HepG2 (cell line): ENCODE data around the gene PCBP1. TPM values are rescaled to one million over a fixed set of nuclear protein-coding genes. Genes with fewer than 3 reads are reported as not detected.

ENCODE experiments used
- AHR ChIP-seq: IDR thresholded peaks from 2 replicates; pipeline ENCODE4 v1.6.1; 2018; ENCODE audit warnings: missing genetic modification reagents, missing compliant biosample characterization
- ATF5 ChIP-seq: sonication (generic); formaldehyde crosslinking; IDR thresholded peaks from 2 replicates; pipeline ENCODE4 v1.4.0; 2020; ENCODE audit warnings: mild to moderate bottlenecking, low read depth, missing genetic modification reagents
- CBX5 ChIP-seq: sonication (generic); formaldehyde crosslinking; IDR thresholded peaks from 2 replicates; pipeline ENCODE4 v1.4.0; 2020; ENCODE audit warnings: missing genetic modification reagents, borderline replicate concordance
- HDAC1 ChIP-seq: sonication (generic); formaldehyde crosslinking; IDR thresholded peaks from 2 replicates; pipeline ENCODE4 v1.5.1; 2020; ENCODE audit warnings: mild to moderate bottlenecking, missing genetic modification reagents
- HMGXB4 ChIP-seq, 2 experiments: sonication (generic) in 1 of 2; formaldehyde crosslinking in 1 of 2; IDR thresholded peaks; 2 replicates each; pipeline versions ENCODE4 v1.4.0 to v1.6.1; 2018 to 2020; ENCODE audit warnings: missing genetic modification reagents in 2 of 2, borderline replicate concordance in 1 of 2, low read depth in 1 of 2, mild to moderate bottlenecking in 1 of 2, missing biosample characterization in 1 of 2
- MYPOP ChIP-seq: sonication (generic); formaldehyde crosslinking; IDR thresholded peaks from 2 replicates; pipeline ENCODE4 v1.8.1; 2023; ENCODE audit warnings: mild to moderate bottlenecking, moderate library complexity, missing genetic modification reagents
- NKX3-1 ChIP-seq: sonication (generic); formaldehyde crosslinking; IDR thresholded peaks from 2 replicates; pipeline ENCODE4 v1.5.0; 2020; ENCODE audit warnings: missing genetic modification reagents
- NR1H2 ChIP-seq: sonication (generic); formaldehyde crosslinking; IDR thresholded peaks from 2 replicates; pipeline ENCODE4 v1.8.1; 2022; ENCODE audit warnings: low read depth, missing genetic modification reagents, borderline replicate concordance
- POLR2A ChIP-seq, 2 experiments: IDR thresholded peaks; 2 replicates each; pipeline ENCODE4 v1.6.1; 2011; ENCODE audit warnings: low read depth in 2 of 2, low read length in 2 of 2, mild to moderate bottlenecking in 1 of 2, moderate library complexity in 1 of 2; ENCODE audit not compliant: insufficient read depth in 1 of 2
- RXRB ChIP-seq: IDR thresholded peaks from 2 replicates; pipeline ENCODE4 v1.6.1; 2016; ENCODE audit warnings: borderline replicate concordance, missing genetic modification reagents, missing compliant biosample characterization
- SALL1 ChIP-seq: sonication (generic); formaldehyde crosslinking; IDR thresholded peaks from 2 replicates; pipeline ENCODE4 v1.8.0; 2022; ENCODE audit warnings: mild to moderate bottlenecking, missing genetic modification reagents
- SP4 ChIP-seq: sonication (generic); formaldehyde crosslinking; IDR thresholded peaks from 2 replicates; pipeline ENCODE4 v1.8.1; 2023; ENCODE audit warnings: mild to moderate bottlenecking, missing genetic modification reagents
- XBP1 ChIP-seq: sonication (generic); formaldehyde crosslinking; IDR thresholded peaks from 2 replicates; pipeline ENCODE4 v1.5.0; 2020; ENCODE audit warnings: missing genetic modification reagents
- ZBTB20 ChIP-seq: sonication (generic); formaldehyde crosslinking; IDR thresholded peaks from 2 replicates; pipeline ENCODE4 v1.8.1; 2023; ENCODE audit warnings: missing genetic modification reagents, low read depth, mild to moderate bottlenecking, borderline replicate concordance
- ZBTB33 ChIP-seq: sonication (generic); formaldehyde crosslinking; IDR thresholded peaks from 2 replicates; pipeline ENCODE4 v1.4.0; 2020; ENCODE audit warnings: missing genetic modification reagents
- ZBTB43 ChIP-seq: sonication (generic); formaldehyde crosslinking; conservative IDR thresholded peaks from 2 replicates; pipeline ENCODE4 v1.4.0; 2020; ENCODE audit warnings: missing genetic modification reagents
- ZNF17 ChIP-seq: sonication (generic); formaldehyde crosslinking; IDR thresholded peaks from 2 replicates; pipeline ENCODE4 v1.5.0; 2020; ENCODE audit warnings: mild to moderate bottlenecking, missing genetic modification reagents
- ZNF292 ChIP-seq: sonication (generic); formaldehyde crosslinking; IDR thresholded peaks from 2 replicates; pipeline ENCODE4 v1.8.1; 2022; ENCODE audit warnings: mild to moderate bottlenecking, low read depth, missing genetic modification reagents, borderline replicate concordance
- ZNF644 ChIP-seq: IDR thresholded peaks from 2 replicates; pipeline ENCODE4 v1.6.1; 2016; ENCODE audit warnings: low read depth
- ZNF737 ChIP-seq: sonication (generic); formaldehyde crosslinking; IDR thresholded peaks from 2 replicates; pipeline ENCODE4 v1.5.0; 2020; ENCODE audit warnings: missing genetic modification reagents, mild to moderate bottlenecking, borderline replicate concordance
- polyA plus RNA-seq, 8 experiments: library from polyadenylated mRNA; depleted of rRNA in 3 of 8; stranded (reverse) in 7 of 8; unstranded in 1 of 8; fragments of >200 nt; fragmentation: Illumina TruSeq in 4 of 8; extraction: Trizol in 4 of 8; gene quantifications; 2 replicates each; pipeline versions ENCODE4 v1.2.1 to v1.2.3, GENCODE V29; 2011 to 2016; ENCODE audit warnings: low read depth in 4 of 8, missing spikeins in 1 of 8, mixed read lengths in 1 of 8; ENCODE audit not compliant: insufficient read depth in 1 of 8
- total RNA-seq, 5 experiments: library from RNA; depleted of rRNA; stranded (reverse); fragments of >200 nt; fragmentation: Illumina TruSeq; extraction: Trizol; gene quantifications; 2 replicates each; pipeline ENCODE4 v1.2.3, GENCODE V29; 2016; ENCODE audit warnings: low read depth in 1 of 5

PCBP1 gene
- total and polyA plus RNA-seq, 2 of the 13 experiments (the other 11 are each of a cell fraction or from before 2014, with no cell fraction given), result 32.0 to 137 TPM

- TF ChIP-seq ZBTB43 (CRISPR knock-in tag) (no peak), XBP1 (CRISPR knock-in tag) (no peak), ZNF17 (CRISPR knock-in tag) (no peak), SP4 (CRISPR knock-in tag) (peak; percentile 68; the same call in 1 of the 2 replicates), HDAC1 (CRISPR knock-in tag) (peak; percentile 51; the same call in 1 of the 2 replicates), ZNF644 (CRISPR knock-in tag) (peak; percentile 41; the same call in 1 of the 2 replicates), ATF5 (CRISPR knock-in tag) (no peak), RXRB (CRISPR knock-in tag) (peak; percentile 36; the same call in 1 of the 2 replicates), CBX5 (0 out of 2 replicates have a peak, but pooled peaks have one; percentile 9), SALL1 (CRISPR knock-in tag) (peak; percentile 44; the same call in 1 of the 2 replicates), ZNF292 (CRISPR knock-in tag) (peak; percentile 39; the same call in 1 of the 2 replicates), HMGXB4 (CRISPR knock-in tag; IDR thresholded peaks at IDR 0.05; ENCODE audit: borderline replicate concordance in 1 of 2, low read depth in 1 of 2) (peak in 1 of 2 experiments; percentile 69; a peak in 2 of 4 replicates), POLR2A (IDR thresholded peaks at IDR 0.05; ENCODE audit: insufficient read depth in 1 of 2, low read depth in 2 of 2, low read length in 2 of 2) (peak in 1 of 2 experiments; percentile 42; a peak in 2 of 4 replicates), NKX3-1 (no peak), MYPOP (no peak), ZNF737 (no peak), NR1H2 (CRISPR knock-in tag) (no peak), ZBTB33 (CRISPR knock-in tag) (0 out of 2 replicates have a peak, but pooled peaks have one; percentile 8), AHR (CRISPR knock-in tag) (no peak), ZBTB20 (CRISPR knock-in tag) (peak; percentile 46; the same call in 1 of the 2 replicates)
Observed at GRCh38 chr2:70094171-70094977, 7.1 kb downstream of the PCBP1 start (continued).
